PC-3 (cell line): ENCODE results near the gene BCO1. TPM values are rescaled to one million over a fixed set of nuclear protein-coding genes. Genes with fewer than 3 reads are reported as not detected.

Source experiments
- ATAC-seq: fragments of 200-7000 bp; cut with Tn5 transposase; 2 replicates; pipeline ENCODE4 v1.9.1; 2020; ENCODE audit warnings: mild to moderate bottlenecking, moderate library complexity
- BruUV-seq: library from RNA; stranded (reverse); fragments of 400-500 nt; replicated peaks from 2 replicates; lab custom pipeline; 2021; lab: Mats Ljungman, UMichigan
- CTCF ChIA-PET: fragments of 300-600 bp; sonication (Branson Sonifier 250); formaldehyde crosslinking; loops from one replicate; lab custom pipeline; 2022; ENCODE audit warnings: antibody characterized with exemption; lab: Charles Lee
- POLR2A ChIA-PET: fragments of 300-600 bp; sonication (Branson Sonifier 250); formaldehyde crosslinking; loops from one replicate; lab custom pipeline; 2022; ENCODE audit warnings: antibody characterized with exemption; ENCODE audit not compliant: unreplicated experiment; lab: Charles Lee
- DNase-seq: peaks from one replicate; pipeline ENCODE4 v3.0.0-alpha.2; 2015
- H2AFZ ChIP-seq: fragments of 300-600 bp; sonication (generic); 2 replicates; pipeline ENCODE4 v1.6.0; 2016; ENCODE audit warnings: antibody characterized with exemption, low read length
- H3F3A ChIP-seq: fragments of 300-600 bp; sonication (generic); one replicate; pipeline ENCODE4 v1.6.0; 2017; ENCODE audit warnings: antibody characterized with exemption, low read length, control low read depth, mild to moderate bottlenecking; ENCODE audit not compliant: unreplicated experiment
- H3K27ac ChIP-seq: fragments of 300-600 bp; sonication (generic); 2 replicates; pipeline ENCODE4 v1.5.1; 2016; ENCODE audit warnings: mild to moderate bottlenecking, low read length
- H3K27me3 ChIP-seq: fragments of 300-600 bp; sonication (generic); 2 replicates; pipeline ENCODE4 v1.6.1; 2016; ENCODE audit warnings: low read length, mixed read lengths
- H3K36me3 ChIP-seq: fragments of 300-600 bp; sonication (generic); 2 replicates; pipeline ENCODE4 v1.6.1; 2016; ENCODE audit warnings: low read depth, mixed run types, low read length, mixed read lengths
- H3K4me1 ChIP-seq: fragments of 300-600 bp; sonication (generic); 2 replicates; pipeline ENCODE4 v1.5.1; 2016; ENCODE audit warnings: low read length; ENCODE audit not compliant: insufficient read depth
- H3K4me2 ChIP-seq: fragments of 300-600 bp; sonication (generic); 2 replicates; pipeline ENCODE4 v1.6.0; 2016; ENCODE audit warnings: low read length
- H3K4me3 ChIP-seq: fragments of 300-600 bp; sonication (generic); 2 replicates; pipeline ENCODE4 v1.5.1; 2016; ENCODE audit warnings: mild to moderate bottlenecking, low read length, mixed read lengths
- H3K79me2 ChIP-seq: fragments of 300-600 bp; sonication (generic); 2 replicates; pipeline ENCODE4 v1.6.1; 2017; ENCODE audit warnings: low read length, mixed read lengths
- H3K9ac ChIP-seq: fragments of 300-600 bp; sonication (generic); 2 replicates; pipeline ENCODE4 v1.6.0; 2016; ENCODE audit warnings: mild to moderate bottlenecking, low read length
- H3K9me2 ChIP-seq: fragments of 300-600 bp; sonication (generic); replicated peaks from 2 replicates; pipeline ENCODE4 v1.6.1; 2016; ENCODE audit warnings: mixed run types, low read length, mixed read lengths
- H3K9me3 ChIP-seq: fragments of 300-600 bp; sonication (generic); 2 replicates; pipeline ENCODE4 v1.6.1; 2016; ENCODE audit warnings: low read length, mixed read lengths
- H4K20me1 ChIP-seq: fragments of 300-600 bp; sonication (generic); 2 replicates; pipeline ENCODE4 v1.6.1; 2016; ENCODE audit warnings: low read length, mixed read lengths
- CTCF ChIP-seq: fragments of 300-600 bp; sonication (generic); conservative IDR thresholded peaks from 2 replicates; pipeline ENCODE4 v1.5.1; 2017; ENCODE audit warnings: antibody characterized with exemption, low read depth, mild to moderate bottlenecking, low read length
- EZH2 ChIP-seq: fragments of 300-600 bp; sonication (generic); IDR thresholded peaks from one replicate; pipeline ENCODE4 v1.6.1; 2017; ENCODE audit warnings: antibody characterized with exemption, mild to moderate bottlenecking, low read length; ENCODE audit not compliant: unreplicated experiment
- EZH2phosphoT487 ChIP-seq: fragments of 300-600 bp; sonication (generic); IDR thresholded peaks from 2 replicates; pipeline ENCODE4 v1.6.1; 2018; ENCODE audit warnings: mild to moderate bottlenecking, antibody characterized with exemption, low read length, borderline replicate concordance
- intact Hi-C: fragments of 100-400 bp; cut with micrococcal nuclease; formaldehyde crosslinking; loops from 2 replicates; pipeline ENCODE4 v1.9.0; 2023
- total RNA-seq: library from RNA; depleted of rRNA; stranded (reverse); fragments of >200 nt; gene quantifications from 2 replicates; pipeline ENCODE4 v1.2.3, GENCODE V29; 2014

BCO1 gene
- total RNA-seq, 1 experiment from 2014 or later: not detected

GRCh38 chr16:81265658-81266451, 27.4 kb downstream of the BCO1 start:
- Histone ChIP-seq H4K20me1 (no peaks in the 10 kb centered on the region), H3K27ac (peak overlapping the region; percentile 57), H3K36me3 (no peaks in the 10 kb centered on the region), H3K9me2 (no peaks in the 10 kb centered on the region), H3K27me3 (no peaks in the 10 kb centered on the region), H3F3A (no peaks in the 10 kb centered on the region), H3K79me2 (no peaks in the 10 kb centered on the region), H3K4me3 (0 out of 2 replicates have a peak overlapping the region, but pooled peaks have one; percentile 14), H2AFZ (no peak overlapping the region), H3K9me3 (no peaks in the 10 kb centered on the region), H3K9ac (0 out of 2 replicates have a peak overlapping the region, but pooled peaks have one; percentile 10), H3K4me2 (peak overlapping the region; percentile 61), H3K4me1 (peaks cover 14% of the 10 kb centered on the region)
- DNase-seq (peak; percentile 31), ATAC-seq (peak; percentile 33)
- no peak for TF ChIP-seq EZH2
- TF ChIP-seq EZH2phosphoT487: no peak
- TF ChIP-seq CTCF: no peak
- ChIA-PET CTCF (no interaction called here), POLR2A (no interaction called here)
- intact Hi-C loops: loop anchor here (5.0 kb wide), 1 partner anchor 51 kb away; no protein-coding TSS in a partner anchor
- no TSS peak for BruUV-seq

GRCh38 chr16:81266680-81267095, 28.2 kb downstream of the BCO1 start:
- peak overlapping the region; percentile 14; the same call in 1 of the 2 replicates for H3K4me3 ChIP-seq
- H3K4me1 ChIP-seq: peaks cover 14% of the 10 kb centered on the region
- POLR2A ChIA-PET: interaction anchor here (0.6 kb wide), 1 partner anchor 193 kb away, joined by 3 read pairs; no protein-coding TSS in a partner anchor
- no peaks in the 10 kb centered on the region for H4K20me1 ChIP-seq
- DNase-seq (peak; percentile 73), ATAC-seq (peak; percentile 89)
- no peaks in the 10 kb centered on the region for H3K79me2 ChIP-seq
- intact Hi-C loops: loop anchor here (5.0 kb wide), 1 partner anchor 51 kb away; no protein-coding TSS in a partner anchor
- no peaks in the 10 kb centered on the region for H3K9me3 ChIP-seq
- CTCF ChIA-PET: no interaction called here
- no peaks in the 10 kb centered on the region for H3F3A ChIP-seq
- no peaks in the 10 kb centered on the region for H3K9me2 ChIP-seq
- TF ChIP-seq CTCF (no peak), EZH2phosphoT487 (no peak), EZH2 (no peak)
- peak overlapping the region; percentile 61 for H3K4me2 ChIP-seq
- no TSS peak for BruUV-seq
- H2AFZ ChIP-seq: peak overlapping the region; percentile 78
- H3K27ac ChIP-seq: peak overlapping the region; percentile 57
- H3K9ac ChIP-seq: 0 out of 2 replicates have a peak overlapping the region, but pooled peaks have one; percentile 10
- H3K36me3 ChIP-seq: no peaks in the 10 kb centered on the region
- no peaks in the 10 kb centered on the region for H3K27me3 ChIP-seq
